KMS-11 (cell line): Measurements from ENCODE around the gene RBPJ.

Source experiments
- H2AFZ ChIP-seq: fragments of 200-600 bp; sonication (generic); 2 replicates; pipeline ENCODE4 v1.6.1; 2016; ENCODE audit warnings: antibody characterized with exemption, mixed run types, low read depth
- H3K27ac ChIP-seq: fragments of 200-600 bp; sonication (generic); 2 replicates; pipeline ENCODE4 v1.6.1; 2016; ENCODE audit warnings: mild to moderate bottlenecking, mixed run types
- H3K27me3 ChIP-seq: fragments of 200-600 bp; sonication (generic); 2 replicates; pipeline ENCODE4 v1.6.1; 2017; ENCODE audit warnings: mild to moderate bottlenecking, low read depth, mixed run types, moderate library complexity; ENCODE audit not compliant: insufficient read depth
- H3K36me3 ChIP-seq: fragments of 200-600 bp; sonication (generic); 2 replicates; pipeline ENCODE4 v1.6.1; 2017; ENCODE audit warnings: mild to moderate bottlenecking, mixed run types; ENCODE audit not compliant: insufficient read depth
- H3K4me1 ChIP-seq: fragments of 200-600 bp; sonication (generic); 2 replicates; pipeline ENCODE4 v1.6.1; 2016; ENCODE audit warnings: mild to moderate bottlenecking, low read depth, mixed run types; ENCODE audit not compliant: poor library complexity, severe bottlenecking
- H3K4me2 ChIP-seq: fragments of 200-600 bp; sonication (generic); 2 replicates; pipeline ENCODE4 v1.7.0; 2016; ENCODE audit warnings: mild to moderate bottlenecking, mixed run types
- H3K4me3 ChIP-seq: fragments of 200-600 bp; sonication (generic); IDR thresholded peaks from 2 replicates; pipeline ENCODE4 v1.6.1; 2017; ENCODE audit warnings: low read depth, low read length, mixed read lengths; ENCODE audit not compliant: insufficient read depth
- H3K79me2 ChIP-seq: fragments of 200-600 bp; sonication (generic); 2 replicates; pipeline ENCODE4 v1.6.1; 2016; ENCODE audit warnings: low read depth, mixed run types; ENCODE audit not compliant: insufficient read depth
- H3K9ac ChIP-seq: fragments of 200-600 bp; sonication (generic); 2 replicates; pipeline ENCODE4 v1.6.1; 2016; ENCODE audit warnings: mild to moderate bottlenecking, mixed run types
- H4K20me1 ChIP-seq: fragments of 200-600 bp; sonication (generic); 2 replicates; pipeline ENCODE4 v1.6.1; 2016; ENCODE audit warnings: mild to moderate bottlenecking, mixed run types; ENCODE audit not compliant: insufficient read depth
- CTCF ChIP-seq: fragments of 200-600 bp; sonication (generic); conservative IDR thresholded peaks from 2 replicates; pipeline ENCODE4 v1.6.1; 2017; ENCODE audit warnings: low read depth, mild to moderate bottlenecking, antibody characterized with exemption, low read length, moderate library complexity, mixed read lengths

RBPJ gene

GRCh38 chr4:26447378-26447777 is 126.6 kb downstream of the RBPJ start:
- Histone ChIP-seq H3K79me2 (no peaks in the 10 kb centered on the region), H3K9ac (no peak overlapping the region), H3K4me2 (no peak overlapping the region)

GRCh38 chr4:26450418-26450817 is 129.6 kb downstream of the RBPJ start:
- no peaks in the 10 kb centered on the region for H3K79me2 ChIP-seq
- H4K20me1 ChIP-seq, result no peaks in the 10 kb centered on the region
- H3K9ac ChIP-seq, result no peak overlapping the region
- H3K4me3 ChIP-seq, result no peak overlapping the region
- H3K4me1 ChIP-seq, result no peaks in the 10 kb centered on the region
- H2AFZ ChIP-seq, result no peak overlapping the region
- H3K27me3 ChIP-seq, result no peaks in the 10 kb centered on the region
- no peak for TF ChIP-seq CTCF
- no peak overlapping the region for H3K4me2 ChIP-seq
- H3K27ac ChIP-seq, result no peak overlapping the region
- no peaks in the 10 kb centered on the region for H3K36me3 ChIP-seq

More at GRCh38 chr4:26447378-26447777, 126.6 kb downstream of the RBPJ start:
- H2AFZ ChIP-seq, result no peak overlapping the region
- H3K4me3 ChIP-seq, result no peak overlapping the region
- no peaks in the 10 kb centered on the region for H3K27me3 ChIP-seq
- H3K27ac ChIP-seq, result no peak overlapping the region
- no peaks in the 10 kb centered on the region for H3K4me1 ChIP-seq
- H3K36me3 ChIP-seq, result no peaks in the 10 kb centered on the region
- no peaks in the 10 kb centered on the region for H4K20me1 ChIP-seq
- no peak for TF ChIP-seq CTCF

GRCh38 chr4:26451597-26451996 is 130.8 kb downstream of the RBPJ start:
- no peaks in the 10 kb centered on the region for H4K20me1 ChIP-seq
- H3K4me3 ChIP-seq, result no peak overlapping the region
- no peak overlapping the region for H3K4me2 ChIP-seq
- no peak for TF ChIP-seq CTCF
- H3K9ac ChIP-seq, result no peak overlapping the region
- H3K27ac ChIP-seq, result no peak overlapping the region
- H2AFZ ChIP-seq, result no peak overlapping the region
- no peaks in the 10 kb centered on the region for H3K79me2 ChIP-seq
- no peaks in the 10 kb centered on the region for H3K36me3 ChIP-seq
- no peaks in the 10 kb centered on the region for H3K4me1 ChIP-seq
- no peaks in the 10 kb centered on the region for H3K27me3 ChIP-seq

GRCh38 chr4:26452565-26453531 is 132.0 kb downstream of the RBPJ start:
- Histone ChIP-seq H3K9ac (no peak overlapping the region), H3K79me2 (no peaks in the 10 kb centered on the region), H3K36me3 (no peaks in the 10 kb centered on the region), H2AFZ (no peak overlapping the region), H4K20me1 (no peaks in the 10 kb centered on the region), H3K4me2 (no peak overlapping the region), H3K27ac (no peak overlapping the region), H3K4me1 (no peaks in the 10 kb centered on the region), H3K4me3 (no peak overlapping the region), H3K27me3 (no peaks in the 10 kb centered on the region)
- no peak for TF ChIP-seq CTCF
